Renal pelvis (tissue), 4 donors: ENCODE results near the gene LDLRAD4. TPM values are rescaled to one million over a fixed set of nuclear protein-coding genes. Genes with fewer than 3 reads are reported as not detected.

Experiments used
- DNase-seq: peaks from one replicate; pipeline ENCODE4 v3.0.0-alpha.2; 2013
- polyA plus RNA-seq, 3 donors: library from polyadenylated mRNA; unstranded; fragments of 120-200 nt; gene quantifications; one replicate each; pipeline ENCODE4 v1.2.1, GENCODE V29; 2013; ENCODE audit not compliant: insufficient read length in 3 of 3

LDLRAD4 gene
- polyA plus RNA-seq, 3 donors = 9.0 to 11.3 (median 10.6) TPM

- no peak for DNase-seq
These were observed 226.1 kb downstream of the LDLRAD4 start for GRCh38 chr18:13444430-13445240.

DNA sequence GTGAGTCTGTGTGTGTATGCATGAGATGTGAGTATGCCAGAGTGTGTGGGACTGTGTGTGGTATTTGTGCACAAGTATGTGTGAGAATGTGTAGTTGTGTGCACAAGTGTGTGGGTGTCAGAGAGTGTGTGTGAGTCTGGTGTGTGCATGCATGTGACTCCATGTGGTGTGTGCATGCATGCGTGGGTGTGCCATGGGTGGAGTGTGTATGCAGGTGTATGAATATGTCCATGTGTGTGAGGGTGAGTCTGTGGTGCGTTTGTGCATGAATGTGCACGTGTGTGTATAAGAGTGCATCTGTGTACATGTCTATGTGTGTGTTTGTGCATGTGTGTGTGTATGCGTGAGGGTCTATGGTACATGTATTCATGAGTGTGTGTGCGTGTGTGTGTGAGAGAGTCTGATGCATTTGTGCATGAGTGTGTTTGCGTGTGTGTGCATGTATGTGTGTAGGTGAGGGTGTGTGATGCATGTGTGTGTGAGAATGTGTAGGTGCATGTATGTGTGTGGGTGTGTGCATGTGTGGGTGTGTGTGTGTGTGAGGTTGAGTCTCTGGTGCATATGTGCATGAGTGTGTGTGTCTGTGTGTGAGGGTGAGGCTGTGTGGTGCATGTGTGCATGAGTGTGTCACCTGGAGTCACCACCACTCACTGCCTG is 226.8 kb downstream of the LDLRAD4 start:
- no peak for DNase-seq

- DNase-seq = no peak
These were observed 227.5 kb downstream of the LDLRAD4 start for GRCh38 chr18:13446024-13446423.

DNA sequence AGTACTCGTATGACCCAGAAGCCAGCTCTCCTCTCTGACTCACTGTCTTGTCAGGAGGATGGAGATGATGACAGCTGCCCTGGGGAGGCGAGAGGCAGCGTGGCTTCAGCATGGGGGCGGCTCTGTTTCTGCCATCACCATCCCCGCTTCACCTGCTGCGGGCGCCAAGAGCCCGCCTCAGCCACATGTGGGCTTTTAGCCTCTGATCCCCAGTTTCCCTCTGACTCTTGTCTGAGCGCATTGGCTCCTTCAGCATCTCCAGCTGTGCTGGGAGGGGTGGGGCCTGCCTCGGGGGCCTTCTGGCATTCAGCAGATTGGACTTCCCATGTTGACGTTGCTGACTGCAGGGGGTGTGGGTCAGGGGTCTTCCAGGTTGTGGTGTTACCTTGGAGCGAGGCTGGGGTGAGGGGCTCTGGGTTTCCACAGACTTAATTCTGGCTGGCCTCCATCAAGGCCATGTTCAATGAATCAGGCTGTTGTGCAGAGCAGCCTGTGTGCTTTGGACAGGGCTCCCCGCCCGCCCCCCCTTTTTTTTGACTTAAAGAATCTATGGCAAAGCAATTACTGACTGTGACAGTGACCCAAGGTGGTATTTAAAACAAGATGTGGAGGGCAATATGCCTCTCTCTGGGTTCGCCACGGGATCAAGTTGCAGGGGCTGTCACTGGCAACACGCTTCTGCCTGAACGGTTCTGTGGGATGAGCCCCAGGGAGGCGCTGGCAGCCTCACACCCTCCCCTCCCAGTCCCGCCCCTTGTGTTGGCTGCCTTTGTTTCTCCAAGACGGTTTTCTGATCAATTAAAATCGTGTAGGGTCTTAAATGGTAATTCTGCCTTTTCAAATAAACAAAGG is 228.3 kb downstream of the LDLRAD4 start:
- peak; percentile 57 for DNase-seq

DNA sequence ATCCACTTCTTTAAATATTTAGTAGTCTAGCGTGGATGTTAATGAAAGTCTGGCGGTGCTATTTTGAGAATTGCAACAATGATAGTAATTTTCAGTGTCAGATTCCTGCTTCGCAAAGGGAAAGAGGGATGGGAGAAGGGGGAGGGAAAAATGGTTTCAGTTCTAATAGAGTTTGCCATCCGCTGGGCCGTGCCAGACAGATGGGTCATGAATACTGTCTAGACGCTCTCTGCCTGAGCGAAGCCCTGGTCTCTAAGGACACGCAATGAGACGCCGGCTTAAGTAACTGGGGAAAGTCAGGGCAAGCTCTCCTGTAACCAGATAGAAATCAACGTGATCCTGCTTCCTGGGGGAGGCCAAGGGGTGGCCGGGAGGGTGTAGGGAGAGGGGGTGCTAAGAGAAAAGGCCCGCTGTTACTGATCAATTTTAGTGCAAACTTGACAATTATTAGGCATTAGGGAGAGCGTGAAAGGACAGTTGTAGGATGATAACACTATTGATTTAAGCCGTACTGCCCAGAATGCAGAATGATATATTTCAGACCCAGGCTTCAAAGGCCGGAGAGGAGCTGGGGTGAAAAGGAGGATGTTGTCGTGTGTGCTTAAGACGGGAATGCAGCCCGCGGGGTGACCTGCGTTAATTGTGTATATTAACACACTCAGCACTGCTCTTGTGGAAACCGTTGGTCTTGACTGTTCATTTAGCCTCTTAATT is 229.2 kb downstream of the LDLRAD4 start:
- peak; percentile 76 for DNase-seq

GRCh38 chr18:13448335-13448795 is 229.8 kb downstream of the LDLRAD4 start:
- DNase-seq = no peak

- no peak for DNase-seq
These were observed 231.1 kb downstream of the LDLRAD4 start for GRCh38 chr18:13449651-13450050.

DNA sequence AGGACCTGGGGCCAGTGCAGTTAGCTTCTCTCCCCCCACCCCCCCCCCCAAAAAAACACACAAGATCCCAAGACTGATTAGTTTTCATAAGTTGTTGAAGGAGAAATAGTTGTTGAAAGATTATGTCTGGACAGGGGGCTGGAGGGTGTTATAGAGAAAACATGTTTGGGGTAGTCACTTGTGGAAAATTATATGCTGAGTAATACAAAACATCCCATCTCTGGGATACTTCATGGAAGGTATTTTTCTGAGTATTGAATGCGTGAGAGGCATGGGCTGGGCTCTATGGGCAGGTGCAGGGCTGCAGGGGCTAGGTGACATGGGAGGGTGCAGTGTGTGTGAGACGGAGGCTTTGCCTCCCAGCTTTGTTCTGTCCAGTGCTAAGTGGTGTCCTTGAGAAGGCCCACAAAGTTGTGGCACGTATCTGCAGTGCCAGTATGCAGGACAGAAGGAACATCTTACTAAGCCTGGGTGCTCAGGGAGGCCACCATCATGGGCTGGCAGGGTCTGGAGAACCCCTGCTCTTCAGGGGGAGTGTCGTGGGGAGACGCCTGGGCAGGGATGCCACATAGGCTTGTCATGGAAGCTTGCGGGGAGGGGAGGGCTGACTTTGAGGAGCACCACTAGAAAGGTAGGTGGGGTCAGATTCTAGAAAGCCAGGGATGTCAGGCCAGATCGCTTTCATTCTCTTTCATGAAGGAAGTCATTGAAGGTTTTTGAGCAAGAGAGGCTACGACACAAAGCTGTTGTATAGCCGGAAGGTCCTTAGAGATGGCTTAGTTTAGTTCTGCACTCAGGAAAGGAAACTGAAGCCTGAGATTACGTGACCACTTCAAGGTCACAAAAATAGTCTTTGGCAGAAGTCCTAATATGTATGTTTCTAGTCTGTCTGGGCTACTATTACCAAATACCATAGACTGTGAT is 232.0 kb downstream of the LDLRAD4 start:
- no peak for DNase-seq

DNA sequence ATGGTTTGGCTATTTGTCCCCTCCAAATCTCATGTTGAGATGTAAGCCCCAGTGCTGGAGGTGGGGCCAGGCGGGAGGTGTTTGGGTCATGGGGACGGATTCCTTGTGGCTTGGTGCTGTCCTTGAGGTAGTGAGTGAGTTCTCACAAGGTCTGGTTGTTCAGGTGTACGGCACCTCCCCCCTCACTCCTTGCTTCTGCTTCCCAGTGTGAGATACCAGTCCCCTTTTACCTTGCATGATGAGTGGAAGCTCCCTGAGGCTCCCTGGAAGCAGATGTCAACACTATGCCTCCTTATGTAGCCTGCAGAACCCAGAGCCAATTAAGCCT is 232.6 kb downstream of the LDLRAD4 start:
- DNase-seq = no peak

- no peak for DNase-seq
These were observed 233.3 kb downstream of the LDLRAD4 start for GRCh38 chr18:13451661-13452387.

GRCh38 chr18:13452388-13452811 is 233.8 kb downstream of the LDLRAD4 start:
- no peak for DNase-seq

DNA sequence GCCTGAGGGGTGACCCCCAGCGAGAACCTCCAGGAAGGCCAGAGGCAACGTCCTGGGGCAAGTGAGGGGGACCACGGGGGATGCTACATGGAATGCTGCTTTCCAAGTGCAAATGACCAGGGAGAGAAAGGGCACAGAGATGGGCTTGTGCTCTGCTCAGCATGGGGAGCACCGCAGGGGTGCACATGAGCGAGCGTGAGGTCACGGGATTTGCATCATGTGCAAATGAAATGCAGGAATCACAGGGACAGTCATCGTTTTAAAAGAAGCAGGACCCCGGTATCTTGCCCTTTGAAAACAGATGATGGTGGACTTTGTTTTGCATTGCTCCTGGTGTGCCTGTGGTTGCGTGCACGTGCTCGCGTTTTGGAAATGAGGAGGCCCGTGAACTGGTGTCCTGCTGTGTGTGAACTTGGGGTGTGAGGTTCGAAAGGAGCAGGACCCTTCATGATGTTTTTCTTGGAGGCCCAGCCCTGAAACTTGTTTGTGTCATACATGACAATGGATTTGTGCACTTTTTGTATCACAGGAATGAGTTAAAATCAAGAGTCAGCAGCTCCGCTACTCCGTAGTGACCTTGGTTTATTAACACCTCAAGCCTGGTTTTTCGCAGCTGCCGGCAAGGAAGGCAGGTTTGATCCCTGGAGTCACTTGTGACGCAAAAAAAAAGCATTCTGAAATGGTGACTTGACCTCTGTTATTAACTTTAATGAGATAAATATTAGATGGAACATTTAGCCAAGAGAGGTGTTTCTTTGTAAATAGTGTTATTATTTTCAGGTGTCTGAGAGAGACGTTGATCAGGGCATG is 234.5 kb downstream of the LDLRAD4 start:
- no peak for DNase-seq

GRCh38 chr18:13453714-13454113 is 235.2 kb downstream of the LDLRAD4 start:
- DNase-seq = no peak

DNA sequence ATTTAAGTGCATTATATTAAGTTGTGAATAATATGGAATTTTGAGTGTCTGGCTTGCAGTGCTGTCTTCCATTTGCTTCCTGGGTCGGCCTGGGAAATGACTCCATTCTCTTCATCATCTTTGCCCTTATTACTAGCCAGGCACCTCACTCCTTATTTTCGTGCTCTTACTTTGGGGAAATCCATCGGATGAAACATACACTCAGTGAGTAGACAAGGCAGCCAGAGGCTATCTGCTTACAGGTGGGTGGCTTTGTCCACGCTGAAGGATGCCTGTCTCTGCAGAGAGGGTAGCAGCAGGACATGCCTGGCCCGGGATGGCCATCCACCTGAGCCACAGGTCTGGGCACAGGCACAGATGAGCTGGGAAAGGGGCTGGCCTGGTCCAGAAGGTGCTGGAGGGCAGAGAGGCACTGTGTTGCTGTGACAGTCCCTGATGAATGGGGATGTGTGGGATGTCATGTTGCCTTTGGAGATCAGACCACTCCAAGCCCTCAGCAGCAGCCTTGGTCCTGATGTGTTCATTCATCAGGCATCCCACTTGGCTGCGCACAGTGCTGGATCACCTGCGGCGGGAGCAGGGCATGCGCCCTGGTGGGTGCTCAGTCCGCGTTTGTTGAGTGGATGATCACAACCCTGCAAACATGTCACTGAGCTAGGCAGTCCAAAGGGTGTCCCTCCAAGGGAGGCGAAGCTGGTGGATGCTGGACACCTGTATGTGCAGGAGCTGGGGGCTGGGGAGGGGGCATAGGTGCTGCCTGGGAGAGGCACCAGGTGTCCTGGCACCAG is 236.0 kb downstream of the LDLRAD4 start:
- DNase-seq = no peak

DNA sequence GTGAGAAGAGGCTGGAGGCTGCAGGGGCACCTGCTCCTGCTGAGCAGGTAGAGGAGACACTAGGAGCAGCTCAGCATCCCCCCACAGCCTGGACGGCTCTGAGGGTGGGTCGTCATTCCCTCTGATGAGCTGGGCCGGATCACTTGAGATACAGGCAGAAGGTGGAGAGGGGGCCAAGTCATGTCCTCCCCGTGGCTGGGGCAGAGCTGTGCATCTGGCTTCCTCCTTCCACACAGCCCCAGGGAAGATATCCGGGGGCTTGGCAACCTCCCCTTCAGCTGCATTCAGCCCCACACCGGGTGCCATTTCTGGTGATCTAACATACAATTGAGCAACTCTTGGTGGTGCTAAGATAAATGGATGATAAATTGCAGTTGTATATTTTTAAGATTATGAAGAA is 236.9 kb downstream of the LDLRAD4 start:
- no peak for DNase-seq

GRCh38 chr18:13455960-13456481 is 237.5 kb downstream of the LDLRAD4 start:
- no peak for DNase-seq

GRCh38 chr18:13456736-13457271 is 238.2 kb downstream of the LDLRAD4 start:
- DNase-seq = no peak

DNA sequence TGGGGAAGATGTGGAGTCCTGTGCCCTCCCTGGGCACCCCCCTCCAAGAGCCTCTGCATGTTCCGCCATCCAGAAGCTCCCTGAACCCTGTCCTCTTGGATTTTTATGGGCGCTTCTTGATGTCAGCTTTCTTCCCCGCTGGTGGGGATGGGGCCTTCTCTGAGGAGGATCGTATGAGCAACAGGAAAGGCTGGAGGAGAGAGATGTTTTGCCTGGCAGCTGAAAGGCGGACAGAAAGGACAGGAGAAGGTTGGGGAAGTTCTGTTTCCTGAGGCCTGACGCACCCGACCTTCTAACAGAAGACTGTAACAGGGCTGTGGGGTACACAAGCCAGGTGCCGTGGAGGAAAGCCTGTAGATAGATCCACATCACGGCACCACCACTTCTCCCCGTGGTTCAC is 238.8 kb downstream of the LDLRAD4 start:
- DNase-seq = no peak
